MCF 10A (cell line): Measurements from ENCODE around the gene GMDS. TPM values are rescaled to one million over a fixed set of nuclear protein-coding genes. Genes with fewer than 3 reads are reported as not detected.

Source experiments
- BruUV-seq: library from RNA; stranded (reverse); fragments of 400-500 nt; replicated peaks from 2 replicates; lab custom pipeline; 2021; lab: Mats Ljungman, UMichigan
- CTCF ChIA-PET: fragments of 300-600 bp; sonication (Branson Sonifier 250); formaldehyde crosslinking; extraction: SDS; loops from one replicate; lab custom pipeline; 2021; ENCODE audit warnings: antibody characterized with exemption, inconsistent platforms; lab: Yijun Ruan, JAX
- POLR2A ChIA-PET: fragments of 300-600, 350-650 bp; sonication (Branson Sonifier 250); formaldehyde crosslinking; extraction: SDS; loops from one replicate; lab custom pipeline; 2020; ENCODE audit warnings: antibody characterized with exemption, inconsistent platforms; lab: Yijun Ruan, JAX
- DNase-seq: peaks from one replicate; pipeline ENCODE4 v3.0.0-alpha.2; 2018; ENCODE audit not compliant: unreplicated experiment
- H3K27ac Mint-ChIP-seq: one replicate; pipeline ENCODE4 v1.8.0; 2022; ENCODE audit warnings: mild to moderate bottlenecking, low read depth, mixed read lengths; ENCODE audit not compliant: unreplicated experiment
- H3K27me3 Mint-ChIP-seq: one replicate; pipeline ENCODE4 v1.8.0; 2022; ENCODE audit warnings: mixed read lengths; ENCODE audit not compliant: insufficient read depth, unreplicated experiment
- H3K36me3 Mint-ChIP-seq: one replicate; pipeline ENCODE4 v1.8.0; 2022; ENCODE audit warnings: mild to moderate bottlenecking, moderate library complexity, mixed read lengths; ENCODE audit not compliant: insufficient read depth, unreplicated experiment
- H3K4me1 Mint-ChIP-seq: one replicate; pipeline ENCODE4 v1.8.0; 2022; ENCODE audit warnings: mixed read lengths; ENCODE audit not compliant: insufficient read depth, unreplicated experiment
- H3K4me3 Mint-ChIP-seq: one replicate; pipeline ENCODE4 v1.8.0; 2022; ENCODE audit warnings: mild to moderate bottlenecking, moderate library complexity, mixed read lengths; ENCODE audit not compliant: unreplicated experiment
- H3K9me3 Mint-ChIP-seq: one replicate; pipeline ENCODE4 v1.8.0; 2022; ENCODE audit warnings: mixed read lengths; ENCODE audit not compliant: unreplicated experiment
- intact Hi-C: fragments of 100-400 bp; cut with micrococcal nuclease; formaldehyde crosslinking; loops from 2 replicates; pipeline ENCODE4 v1.14.1; 2022
- total RNA-seq: library from RNA; stranded (reverse); gene quantifications from 2 replicates; pipeline ENCODE4 v1.2.3, GENCODE V29; 2022
- TF ChIP-seq, protein P1 (sequence below): fragments of 200-600 bp; IDR thresholded peaks from one replicate; pipeline ENCODE4 v1.8.0; 2022; ENCODE audit warnings: antibody characterized with exemption, mild to moderate bottlenecking; ENCODE audit not compliant: unreplicated experiment

Gene GMDS
- total RNA-seq, 1 experiment from 2014 or later, result 24.9 TPM

DNA sequence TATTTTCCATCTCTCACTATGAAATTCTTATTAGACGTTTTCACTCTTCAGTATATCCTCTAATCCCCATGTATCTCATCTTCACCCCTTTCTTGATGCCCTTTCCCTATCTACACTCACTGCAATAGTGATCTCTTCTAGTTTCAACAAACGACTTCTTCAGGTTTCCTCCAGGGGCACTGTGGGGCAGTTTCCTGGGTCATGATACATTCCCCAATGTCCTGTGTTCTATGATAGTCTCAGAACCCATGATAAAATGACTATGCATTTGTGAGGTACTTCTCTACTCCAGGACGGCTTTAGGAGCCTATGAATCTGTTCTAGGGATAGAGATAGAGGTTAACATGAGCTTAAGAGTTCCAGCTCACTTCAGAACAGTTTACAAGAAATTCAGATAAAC lies 452.4 kb downstream of the GMDS start:
- intact Hi-C loops, result loop anchor here (5.0 kb wide), 3 partner anchors 181 to 559 kb away; no protein-coding TSS in a partner anchor

DNA sequence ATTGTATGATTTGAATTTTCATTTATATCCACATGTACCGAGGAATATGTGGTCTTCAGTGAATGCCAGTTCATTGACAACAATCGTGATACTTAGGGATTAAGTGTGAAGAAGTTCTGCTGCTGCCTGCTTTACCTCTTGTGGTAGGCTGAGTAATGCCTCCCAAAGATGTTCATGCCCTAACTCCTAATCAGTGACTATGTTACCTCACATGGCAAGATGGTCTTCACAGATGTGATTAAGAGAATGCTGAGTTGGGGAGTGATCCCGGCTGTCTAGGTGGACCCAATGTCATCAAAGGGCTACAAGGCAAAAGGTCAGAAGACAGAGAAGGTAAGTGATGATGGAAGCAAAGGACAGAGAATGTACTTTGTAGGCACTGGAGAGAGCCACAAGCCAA lies 454.7 kb downstream of the GMDS start:
- Mint-ChIP-seq H3K27me3 (no peaks in the 10 kb centered on the region), H3K9me3 (no peaks in the 10 kb centered on the region), H3K27ac (no peak overlapping the region), H3K4me3 (no peak overlapping the region), H3K36me3 (no peaks in the 10 kb centered on the region), H3K4me1 (peaks cover 8% of the 10 kb centered on the region)
- POLR2A ChIA-PET, result no interaction called here
- TF ChIP-seq, protein P1, sequence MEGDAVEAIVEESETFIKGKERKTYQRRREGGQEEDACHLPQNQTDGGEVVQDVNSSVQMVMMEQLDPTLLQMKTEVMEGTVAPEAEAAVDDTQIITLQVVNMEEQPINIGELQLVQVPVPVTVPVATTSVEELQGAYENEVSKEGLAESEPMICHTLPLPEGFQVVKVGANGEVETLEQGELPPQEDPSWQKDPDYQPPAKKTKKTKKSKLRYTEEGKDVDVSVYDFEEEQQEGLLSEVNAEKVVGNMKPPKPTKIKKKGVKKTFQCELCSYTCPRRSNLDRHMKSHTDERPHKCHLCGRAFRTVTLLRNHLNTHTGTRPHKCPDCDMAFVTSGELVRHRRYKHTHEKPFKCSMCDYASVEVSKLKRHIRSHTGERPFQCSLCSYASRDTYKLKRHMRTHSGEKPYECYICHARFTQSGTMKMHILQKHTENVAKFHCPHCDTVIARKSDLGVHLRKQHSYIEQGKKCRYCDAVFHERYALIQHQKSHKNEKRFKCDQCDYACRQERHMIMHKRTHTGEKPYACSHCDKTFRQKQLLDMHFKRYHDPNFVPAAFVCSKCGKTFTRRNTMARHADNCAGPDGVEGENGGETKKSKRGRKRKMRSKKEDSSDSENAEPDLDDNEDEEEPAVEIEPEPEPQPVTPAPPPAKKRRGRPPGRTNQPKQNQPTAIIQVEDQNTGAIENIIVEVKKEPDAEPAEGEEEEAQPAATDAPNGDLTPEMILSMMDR, result no peak
- no peak for DNase-seq
- intact Hi-C loops, result loop anchor here (5.0 kb wide), 3 partner anchors 178 to 562 kb away; no protein-coding TSS in a partner anchor
- BruUV-seq, result no TSS peak
- CTCF ChIA-PET, result no interaction called here

More for the DNA sequence above, 452.4 kb downstream of the GMDS start:
- no peaks in the 10 kb centered on the region for H3K36me3 Mint-ChIP-seq
- no peaks in the 10 kb centered on the region for H3K27me3 Mint-ChIP-seq
- DNase-seq, result peak; percentile 62
- POLR2A ChIA-PET, result no interaction called here
- no TSS peak for BruUV-seq
- H3K4me3 Mint-ChIP-seq, result no peak overlapping the region
- TF ChIP-seq, protein P1, result peak; percentile 33
- no peaks in the 10 kb centered on the region for H3K9me3 Mint-ChIP-seq
- CTCF ChIA-PET, result no interaction called here
- no peak overlapping the region for H3K27ac Mint-ChIP-seq
- peaks cover 3% of the 10 kb centered on the region for H3K4me1 Mint-ChIP-seq

DNA sequence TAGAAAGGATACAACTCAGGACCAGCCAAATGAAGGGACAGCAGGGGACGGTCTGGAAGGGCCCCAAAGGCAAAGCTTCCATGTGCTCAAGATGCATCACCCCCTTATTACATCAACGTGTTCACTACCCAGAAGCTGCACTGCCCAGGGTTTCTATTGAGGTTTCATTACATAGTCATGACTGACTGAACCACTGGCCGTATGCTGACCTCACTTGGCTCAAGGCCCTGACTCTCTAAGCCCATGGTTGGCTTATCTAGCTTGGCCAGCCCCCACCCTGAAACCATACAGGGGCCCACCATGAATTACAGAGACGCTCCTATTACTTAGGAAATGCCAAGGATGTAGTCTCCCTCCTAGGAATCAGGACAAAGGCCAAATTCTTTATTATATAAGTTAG lies 456.3 kb downstream of the GMDS start:
- H3K27me3 Mint-ChIP-seq, result no peaks in the 10 kb centered on the region
- intact Hi-C loops, result no loop called here
- TF ChIP-seq, protein P1, result no peak
- no peaks in the 10 kb centered on the region for H3K36me3 Mint-ChIP-seq
- ChIA-PET CTCF (no interaction called here), POLR2A (no interaction called here)
- H3K9me3 Mint-ChIP-seq, result no peaks in the 10 kb centered on the region
- BruUV-seq, result no TSS peak
- H3K27ac Mint-ChIP-seq, result no peak overlapping the region
- DNase-seq, result peak; percentile 44
- H3K4me3 Mint-ChIP-seq, result no peak overlapping the region
- peaks cover 8% of the 10 kb centered on the region for H3K4me1 Mint-ChIP-seq

- Mint-ChIP-seq H3K4me3 (no peak overlapping the region), H3K9me3 (no peaks in the 10 kb centered on the region), H3K27me3 (no peaks in the 10 kb centered on the region), H3K27ac (peak overlapping the region; percentile 1), H3K4me1 (peaks cover 8% of the 10 kb centered on the region), H3K36me3 (no peaks in the 10 kb centered on the region)
- ChIA-PET POLR2A (no interaction called here), CTCF (no interaction called here)
- TF ChIP-seq, protein P1, result no peak
- DNase-seq, result peak; percentile 84
- BruUV-seq, result no TSS peak
- intact Hi-C loops, result no loop called here
Measured at GRCh38 chr6:1787894-1788293, 457.5 kb downstream of the GMDS start.
